ENCODE measurements around the gene SGK1. TPM values are rescaled to one million over a fixed set of nuclear protein-coding genes. Genes with fewer than 3 reads are reported as not detected.
"Not testable (repeated sequence)": the region's sequence is repeated elsewhere in the genome, so short reads cannot be mapped to it uniquely, and the experiment has no call there.

SGK1 gene
- total RNA-seq, 1 experiment from 2014 or later = 7.8 TPM

GRCh38 chr6:134235937-134236751 lies 81.8 kb downstream of the SGK1 start:
- no CpG with 5 or more reads among the region's 7 CpGs for WGBS (ENCODE audit: extremely low coverage, insufficient read length, low lambda C conversion rate)
- Histone ChIP-seq H3K56ac (ENCODE audit: insufficient read length, low read depth, low read length) (no peak overlapping the region), H3K14ac (ENCODE audit: insufficient read depth, low read length) (no peak overlapping the region), H4K91ac (ENCODE audit: insufficient read length, low read depth, low read length) (no peak overlapping the region), H3K79me1 (ENCODE audit: insufficient read depth, low read depth, low read length, poor library complexity, severe bottlenecking) (no peaks in the 10 kb centered on the region), H2BK15ac (ENCODE audit: low read depth, low read length) (no peak overlapping the region), H3K27me3 (ENCODE audit: insufficient read depth, low read length) (no peaks in the 10 kb centered on the region), H2BK12ac (ENCODE audit: insufficient read length, low read depth, low read length) (no peak overlapping the region), H3K9me3 (ENCODE audit: control insufficient read depth, low read depth, low read length) (no peaks in the 10 kb centered on the region), H2BK5ac (ENCODE audit: insufficient read length, low read length) (no peak overlapping the region), H2AFZ (ENCODE audit: low read length) (no peak overlapping the region), H4K8ac (replicated peaks; ENCODE audit: insufficient read length, low read depth, low read length) (no peak overlapping the region), H3K79me2 (ENCODE audit: insufficient read depth, low read length) (no peaks in the 10 kb centered on the region), H4K5ac (ENCODE audit: insufficient read length, low read depth, low read length) (no peak overlapping the region), H2BK120ac (ENCODE audit: low read depth, low read length, poor library complexity, severe bottlenecking) (no peak overlapping the region), H3K4me2 (ENCODE audit: insufficient read depth, insufficient read length, low read length) (no peak overlapping the region), H3K27ac (ENCODE audit: insufficient read length, low read depth, low read length) (no peak overlapping the region), H3K4me1 (ENCODE audit: insufficient read depth, low read length) (no peaks in the 10 kb centered on the region), H4K20me1 (ENCODE audit: control insufficient read depth, insufficient read depth, insufficient read length) (peaks cover 2% of the 10 kb centered on the region), H3T11ph (ENCODE audit: low read length) (no peak overlapping the region), H3K18ac (ENCODE audit: insufficient read length, low read depth, low read length) (no peak overlapping the region), H2AK5ac (ENCODE audit: insufficient read length, low read length) (no peak overlapping the region), H2BK20ac (ENCODE audit: low read depth, low read length, poor library complexity, severe bottlenecking) (no peak overlapping the region), H3K23ac (ENCODE audit: insufficient read length, low read depth, low read length) (no peak overlapping the region), H3K4ac (ENCODE audit: low read depth, low read length) (no peak overlapping the region), H3K9ac (ENCODE audit: extremely low read depth, insufficient read length, low read length) (no peak overlapping the region), H3K23me2 (ENCODE audit: insufficient read length, low read depth, low read length, poor library complexity, severe bottlenecking) (no peaks in the 10 kb centered on the region)
- peaks cover 0 to 8% of the 10 kb centered on the region in 2 experiments; a peak in 3 of 4 replicates for H3K4me1 Mint-ChIP-seq
- H3K9me3 Mint-ChIP-seq = no peaks in the 10 kb centered on the region; a peak in 1 of 5 replicates
- TF ChIP-seq CTCF (conservative IDR thresholded peaks at IDR 0.05) = no peak
- no peaks in the 10 kb centered on the region for H3K27me3 Mint-ChIP-seq (ENCODE audit: low read depth)
- no peak for DNase-seq
- H3K27ac Mint-ChIP-seq = no peak overlapping the region
- no peak overlapping the region for H3K4me3 Mint-ChIP-seq
- H3K36me3 Mint-ChIP-seq (ENCODE audit: insufficient read depth in 1 of 3, low read depth in 3 of 3) = peaks cover 0 to 4% (median 0%) of the 10 kb centered on the region in 3 experiments; a peak in 1 of 7 replicates

- not testable (repeated sequence) for H4K8ac ChIP-seq (replicated peaks; ENCODE audit: insufficient read length, low read depth, low read length); H3K27me3 ChIP-seq (ENCODE audit: insufficient read depth, low read length); H3K18ac ChIP-seq (ENCODE audit: insufficient read length, low read depth, low read length); H2AFZ ChIP-seq (ENCODE audit: low read length); H3K9ac ChIP-seq (ENCODE audit: extremely low read depth, insufficient read length, low read length); H2BK15ac ChIP-seq (ENCODE audit: low read depth, low read length); H3K27me3 Mint-ChIP-seq (ENCODE audit: low read depth); H3K79me2 ChIP-seq (ENCODE audit: insufficient read depth, low read length); H3K4ac ChIP-seq (ENCODE audit: low read depth, low read length); H3K14ac ChIP-seq (ENCODE audit: insufficient read depth, low read length); H3K23ac ChIP-seq (ENCODE audit: insufficient read length, low read depth, low read length); H3K27ac Mint-ChIP-seq; H2AK5ac ChIP-seq (ENCODE audit: insufficient read length, low read length); H3K36me3 Mint-ChIP-seq (ENCODE audit: insufficient read depth in 1 of 3, low read depth in 3 of 3); H3T11ph ChIP-seq (ENCODE audit: low read length); H2BK12ac ChIP-seq (ENCODE audit: insufficient read length, low read depth, low read length); H3K23me2 ChIP-seq (ENCODE audit: insufficient read length, low read depth, low read length, poor library complexity, severe bottlenecking); H4K5ac ChIP-seq (ENCODE audit: insufficient read length, low read depth, low read length); H3K4me2 ChIP-seq (ENCODE audit: insufficient read depth, insufficient read length, low read length); H4K20me1 ChIP-seq (ENCODE audit: control insufficient read depth, insufficient read depth, insufficient read length); H3K4me3 Mint-ChIP-seq; H3K56ac ChIP-seq (ENCODE audit: insufficient read length, low read depth, low read length); H2BK120ac ChIP-seq (ENCODE audit: low read depth, low read length, poor library complexity, severe bottlenecking); H4K91ac ChIP-seq (ENCODE audit: insufficient read length, low read depth, low read length); H3K79me1 ChIP-seq (ENCODE audit: insufficient read depth, low read depth, low read length, poor library complexity, severe bottlenecking); H2BK5ac ChIP-seq (ENCODE audit: insufficient read length, low read length); H3K27ac ChIP-seq (ENCODE audit: insufficient read length, low read depth, low read length); DNase-seq; H3K9me3 Mint-ChIP-seq; H3K4me1 ChIP-seq (ENCODE audit: insufficient read depth, low read length); H3K9me3 ChIP-seq (ENCODE audit: control insufficient read depth, low read depth, low read length); H2BK20ac ChIP-seq (ENCODE audit: low read depth, low read length, poor library complexity, severe bottlenecking)
- peaks cover 1 to 14% of the 10 kb centered on the region in 2 experiments for H3K4me1 Mint-ChIP-seq
- no CpG with 5 or more reads among the region's 4 CpGs for WGBS (ENCODE audit: extremely low coverage, insufficient read length, low lambda C conversion rate)
Measured at GRCh38 chr6:134235334-134235733, 82.6 kb downstream of the SGK1 start.
